Measurements from ENCODE around the gene ADRA1B.
"Not testable (repeated sequence)": the region's sequence is repeated elsewhere in the genome, so short reads cannot be mapped to it uniquely, and the experiment has no call there.

ADRA1B gene

DNA sequence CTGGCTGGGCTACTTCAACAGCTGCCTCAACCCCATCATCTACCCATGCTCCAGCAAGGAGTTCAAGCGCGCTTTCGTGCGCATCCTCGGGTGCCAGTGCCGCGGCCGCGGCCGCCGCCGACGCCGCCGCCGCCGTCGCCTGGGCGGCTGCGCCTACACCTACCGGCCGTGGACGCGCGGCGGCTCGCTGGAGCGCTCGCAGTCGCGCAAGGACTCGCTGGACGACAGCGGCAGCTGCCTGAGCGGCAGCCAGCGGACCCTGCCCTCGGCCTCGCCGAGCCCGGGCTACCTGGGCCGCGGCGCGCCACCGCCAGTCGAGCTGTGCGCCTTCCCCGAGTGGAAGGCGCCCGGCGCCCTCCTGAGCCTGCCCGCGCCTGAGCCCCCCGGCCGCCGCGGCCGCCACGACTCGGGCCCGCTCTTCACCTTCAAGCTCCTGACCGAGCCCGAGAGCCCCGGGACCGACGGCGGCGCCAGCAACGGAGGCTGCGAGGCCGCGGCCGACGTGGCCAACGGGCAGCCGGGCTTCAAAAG lies 55.7 kb downstream of the ADRA1B start:
- DNase-seq = no peak

DNA sequence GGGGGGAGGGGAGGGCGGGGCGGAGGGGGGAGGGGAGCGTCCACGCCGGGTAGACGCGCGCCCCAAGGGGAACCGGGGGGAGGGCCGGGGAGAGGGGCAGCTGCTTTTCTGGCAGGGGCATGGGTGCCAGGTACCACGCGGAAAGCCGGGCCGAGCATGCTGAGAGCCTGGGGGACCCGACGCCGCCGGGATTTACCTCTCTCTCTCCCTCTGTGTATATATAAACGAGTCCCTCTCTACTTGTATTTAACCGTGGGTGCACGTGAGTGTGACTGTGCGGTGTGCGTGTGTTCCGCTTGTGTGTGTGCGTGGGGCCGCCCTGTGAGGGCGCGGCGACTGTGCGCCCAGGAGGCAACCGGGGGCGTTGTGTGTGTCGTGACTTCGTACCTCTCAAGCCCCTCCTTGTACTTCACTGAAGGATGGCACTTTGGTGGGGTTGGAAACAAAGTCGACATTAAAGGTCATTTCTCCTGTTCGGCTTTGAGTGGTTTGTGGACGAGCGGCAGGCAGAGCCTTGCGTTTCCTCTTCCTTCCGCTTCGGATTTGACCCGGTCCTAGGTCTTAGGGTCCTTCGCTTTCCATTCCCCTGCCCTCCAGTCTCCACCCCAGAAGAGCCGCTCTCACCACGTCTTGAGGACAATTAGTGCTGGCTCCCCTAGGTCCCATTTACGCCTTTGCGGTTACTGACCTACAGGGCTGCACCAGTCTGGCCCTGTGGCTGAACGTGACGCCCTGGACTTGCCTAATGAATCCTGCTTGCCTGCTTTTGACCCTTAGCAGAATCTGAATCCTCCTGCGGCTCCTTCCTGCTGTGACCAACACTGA lies 56.5 kb downstream of the ADRA1B start:
- no peak for DNase-seq

DNA sequence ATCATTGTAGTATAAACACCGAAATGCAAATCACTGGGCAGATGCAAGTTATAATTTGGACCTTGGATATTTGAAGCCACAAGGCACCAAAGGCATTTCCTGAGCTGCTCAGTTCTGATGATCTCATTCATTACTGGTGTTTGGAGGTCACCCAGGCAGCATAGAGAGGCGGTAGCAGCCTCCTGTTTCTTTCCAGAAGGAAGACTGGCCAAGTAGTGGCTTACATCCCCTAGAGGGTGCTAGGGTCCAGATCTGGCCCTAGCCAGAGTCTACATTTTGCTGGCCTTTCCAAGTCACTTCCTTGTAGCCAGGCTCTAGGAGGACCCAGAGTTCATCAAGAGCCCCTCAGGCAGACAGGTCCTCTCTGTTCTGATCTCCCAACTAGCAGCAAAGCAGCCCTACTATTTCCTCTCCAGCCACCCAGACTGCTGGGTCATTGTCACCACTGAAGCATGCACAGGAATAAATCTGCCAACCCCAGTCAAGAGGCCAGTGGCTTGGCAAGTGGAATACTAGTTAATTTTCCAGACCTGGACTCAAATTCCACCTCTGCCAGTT lies 59.3 kb downstream of the ADRA1B start:
- DNase-seq = no peak

DNA sequence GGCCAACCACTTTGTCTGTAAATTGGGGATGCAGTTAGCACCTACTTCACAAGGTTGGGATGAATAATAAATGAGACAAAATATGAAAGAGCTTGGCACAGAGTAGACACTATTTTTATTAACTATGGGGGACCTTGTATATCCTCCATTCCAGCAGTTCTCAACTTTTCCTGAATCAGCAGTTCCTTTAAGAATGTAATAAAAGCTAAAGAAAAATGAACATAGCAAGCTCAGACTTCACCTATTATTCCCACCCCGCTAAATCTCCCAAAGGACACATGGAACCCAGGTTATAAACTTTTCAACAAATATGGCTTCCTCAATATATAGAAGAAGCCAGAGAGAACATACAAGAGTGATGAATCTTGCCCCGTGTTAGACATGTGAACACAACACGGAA lies 60.6 kb downstream of the ADRA1B start:
- DNase-seq = no peak

DNA sequence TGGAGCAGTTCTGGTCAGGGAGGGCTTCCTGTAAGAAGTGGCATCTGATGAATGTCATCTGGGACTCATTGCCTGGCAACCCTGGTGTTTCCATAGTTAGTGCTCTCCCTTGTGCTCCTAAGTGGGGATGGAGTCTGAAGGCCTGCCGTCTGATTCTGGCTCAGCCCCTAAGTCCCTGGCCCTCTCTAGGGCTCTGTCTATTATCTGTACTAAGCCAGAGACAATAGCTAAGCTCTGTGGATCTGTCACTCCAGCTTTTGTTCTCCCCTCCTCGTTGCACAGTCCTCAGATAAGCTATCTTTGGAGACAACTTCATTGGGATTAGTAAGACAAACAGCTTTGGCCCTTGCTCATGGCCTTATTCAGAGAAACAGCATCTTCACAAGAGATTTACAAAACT lies 62.1 kb downstream of the ADRA1B start:
- DNase-seq = no peak

DNA sequence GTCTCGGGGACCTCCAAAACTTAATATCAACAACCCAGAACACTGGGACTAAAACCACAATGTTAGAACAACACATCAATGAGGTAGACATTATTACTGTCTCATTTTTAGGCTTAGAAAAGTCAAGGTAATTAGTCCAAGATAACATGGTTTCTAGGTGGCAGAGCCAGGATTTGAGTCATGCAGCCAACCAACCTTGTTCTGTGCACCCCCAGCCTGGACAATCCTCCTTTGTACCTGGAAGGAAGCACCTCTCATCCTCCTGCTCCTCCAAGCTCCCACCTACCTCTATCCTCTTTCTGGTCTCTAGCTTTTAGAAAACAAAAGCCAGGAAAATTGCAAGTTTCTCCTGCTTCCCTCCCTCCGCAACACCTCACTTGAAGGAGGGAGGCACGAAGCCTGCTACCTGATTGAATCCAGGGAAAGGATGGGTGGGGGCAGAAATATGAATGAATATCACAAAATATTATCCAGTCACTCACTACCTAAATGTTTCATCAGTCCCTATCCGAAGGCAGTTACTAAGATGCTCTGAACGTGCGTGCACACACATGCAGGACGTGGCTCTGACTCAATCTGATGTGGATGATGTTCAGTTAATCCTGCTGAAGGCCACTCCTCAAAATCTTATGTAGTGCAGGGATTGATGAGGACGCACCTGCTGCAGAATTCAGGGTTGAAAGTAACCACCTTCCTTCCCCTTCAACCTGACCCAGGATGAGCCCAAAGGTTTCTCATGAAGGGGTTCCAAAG lies 66.3 kb downstream of the ADRA1B start:
- no peak for DNase-seq

DNA sequence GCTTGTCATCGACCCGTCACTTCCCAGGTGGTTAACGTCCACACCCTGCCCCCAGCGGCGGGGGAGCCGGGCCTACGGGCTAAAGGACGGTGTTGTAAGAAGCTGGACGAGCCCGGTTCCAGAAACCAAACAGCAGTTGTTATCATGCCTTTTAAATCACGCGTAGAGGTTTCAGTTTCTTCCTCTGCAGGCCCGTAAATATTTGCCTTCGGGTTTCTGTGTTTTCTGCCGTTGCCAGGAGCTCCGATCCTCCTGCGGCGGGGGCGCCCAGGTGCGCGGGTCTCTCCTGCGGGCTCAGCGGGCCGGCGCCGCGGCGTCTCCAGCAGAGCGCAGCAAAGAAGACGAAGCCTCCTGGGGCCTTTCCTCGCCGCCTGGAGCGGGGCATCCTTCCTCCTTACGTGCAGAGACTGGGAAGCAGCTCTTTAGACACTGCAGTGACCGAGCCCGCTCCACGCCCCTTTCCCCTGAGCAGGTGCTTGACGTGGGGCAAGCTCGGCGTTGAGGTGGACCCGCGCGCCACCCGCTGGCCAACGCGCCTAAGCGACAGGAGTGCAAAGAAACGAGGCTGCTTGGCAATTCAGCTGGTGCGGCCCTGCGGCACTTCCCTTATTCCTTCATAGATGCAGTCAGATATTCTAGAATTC lies 70.9 kb downstream of the ADRA1B start:
- DNase-seq = peak; percentile 72

DNA sequence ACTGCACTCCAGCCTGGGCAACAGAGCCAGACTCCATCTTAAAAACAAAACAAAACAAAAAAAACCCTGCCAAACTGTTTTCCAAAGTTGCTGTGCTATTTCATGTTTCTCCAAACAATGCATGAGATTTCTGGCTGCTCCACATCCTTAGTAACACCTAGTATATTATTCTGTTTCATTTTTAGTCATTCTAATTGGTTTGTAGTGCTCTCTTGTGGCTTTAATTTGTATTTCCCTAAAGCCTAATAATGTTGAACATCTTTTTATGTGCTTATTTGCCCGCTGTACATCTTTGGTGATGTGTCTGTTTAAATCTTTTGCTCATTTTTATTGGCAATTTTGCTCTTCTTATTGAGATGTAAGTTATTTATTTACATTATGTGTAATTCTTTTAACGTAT lies 74.2 kb downstream of the ADRA1B start:
- DNase-seq = no peak

DNA sequence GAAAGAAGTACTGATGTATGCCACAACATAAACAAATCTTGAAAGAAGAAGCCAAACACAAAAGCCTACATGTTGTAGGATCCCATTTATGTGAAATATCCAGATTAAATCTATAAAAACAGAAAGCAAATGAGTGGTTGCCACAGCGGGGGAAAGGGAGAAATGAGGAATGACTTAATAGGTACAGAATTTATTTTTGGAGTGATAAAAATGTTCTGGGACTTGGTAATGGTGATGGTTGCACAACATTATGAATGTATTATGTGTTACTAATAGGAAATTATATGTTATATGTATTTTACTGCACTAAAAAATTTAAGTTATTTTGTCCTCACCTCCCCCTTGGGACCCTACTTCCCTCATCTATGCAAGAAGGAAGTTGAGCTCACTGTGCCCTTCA lies 76.3 kb downstream of the ADRA1B start:
- no peak for DNase-seq

DNA sequence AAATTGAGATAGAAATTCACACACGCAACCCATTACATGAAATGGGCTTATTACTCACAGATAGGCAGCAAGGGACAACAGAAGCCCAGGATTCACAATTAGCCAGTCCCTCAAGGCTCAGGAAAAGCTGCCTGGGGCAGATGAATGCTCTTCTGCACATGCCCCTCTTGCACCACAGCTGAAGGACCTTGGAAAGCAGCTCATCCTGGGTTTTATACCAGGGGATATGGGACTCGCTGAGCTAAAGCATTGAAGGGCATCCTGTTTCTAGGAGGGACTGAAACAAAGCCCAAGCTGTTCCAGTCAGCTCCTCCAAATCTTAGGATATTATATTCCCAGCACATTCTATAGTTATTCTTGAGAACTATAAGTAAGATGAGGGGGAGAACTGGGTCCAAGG lies 76.9 kb downstream of the ADRA1B start:
- no peak for DNase-seq

DNA sequence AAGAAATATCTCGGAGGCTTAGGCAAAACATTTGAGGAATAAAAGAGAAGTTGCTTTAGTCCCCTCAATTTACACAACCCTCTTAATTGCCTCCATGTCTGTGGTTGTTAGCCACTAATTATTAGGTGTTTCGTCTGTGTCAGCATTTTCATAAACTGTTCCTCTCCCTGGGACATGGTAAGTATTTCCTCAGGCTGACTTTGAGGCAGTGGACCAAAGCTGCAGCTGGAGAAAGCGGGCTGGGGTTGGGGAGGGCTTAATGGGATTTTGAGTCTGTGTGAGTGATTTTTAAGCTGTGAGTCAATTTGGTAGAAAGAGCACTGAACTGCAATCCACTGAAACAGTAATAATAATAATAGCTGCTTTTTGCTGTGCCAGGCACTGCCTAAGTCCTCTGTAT lies 79.6 kb downstream of the ADRA1B start:
- no peak for DNase-seq

DNA sequence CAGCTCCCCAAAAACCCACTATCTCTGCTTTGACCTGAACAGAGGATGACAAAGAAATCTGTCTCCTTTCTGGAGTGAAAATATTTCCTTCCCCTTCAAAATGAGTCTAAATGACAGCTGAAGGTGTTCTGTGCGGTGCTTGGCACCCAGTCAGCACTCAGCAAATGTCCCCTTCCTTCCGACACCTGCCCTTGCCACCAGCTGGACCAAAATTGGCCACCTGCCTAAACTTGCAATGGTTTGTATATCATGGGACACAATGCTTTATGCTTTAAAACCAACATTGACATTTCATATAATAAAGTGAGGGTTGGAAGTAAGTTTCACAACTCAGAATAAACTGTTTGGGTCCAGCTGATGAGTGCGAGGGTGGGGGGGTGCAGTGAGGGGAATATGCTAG lies 85.2 kb downstream of the ADRA1B start:
- DNase-seq = no peak

DNA sequence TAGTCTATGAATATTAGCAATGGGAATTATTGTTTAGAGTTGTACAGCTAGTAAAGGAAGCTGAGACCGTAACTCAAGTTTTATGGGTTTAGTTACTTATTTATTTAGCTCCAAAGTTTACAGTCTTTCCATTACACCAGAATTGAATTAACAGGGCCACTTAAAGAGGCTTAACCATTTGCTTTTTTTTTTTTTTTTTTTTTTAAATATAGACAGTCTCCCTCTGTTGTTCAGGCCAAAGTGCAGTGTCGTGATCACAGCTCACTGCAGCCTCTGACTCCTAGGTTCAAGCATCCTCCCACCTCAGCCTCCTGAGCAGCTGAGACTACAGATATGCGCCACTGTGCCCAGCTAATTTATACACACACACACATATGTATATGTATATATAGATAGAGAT lies 91.2 kb downstream of the ADRA1B start:
- DNase-seq = no peak

DNA sequence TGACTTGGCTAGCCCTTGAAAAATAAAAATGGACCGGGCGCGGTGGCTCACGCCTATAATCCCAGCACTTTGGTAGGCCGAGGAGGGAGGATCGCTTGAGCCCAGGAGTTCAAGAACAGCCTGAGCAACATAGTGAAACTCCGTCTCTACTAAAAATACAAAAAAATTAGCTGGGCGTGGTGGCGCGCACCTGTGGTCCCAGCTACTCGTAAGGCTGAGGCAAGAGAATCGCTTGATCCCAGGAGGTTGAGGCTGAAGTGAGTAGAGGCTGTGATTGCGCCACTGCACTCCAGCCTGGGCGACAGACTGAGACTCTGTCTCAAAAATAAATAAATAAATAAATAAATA lies 92.2 kb downstream of the ADRA1B start:
- not testable (repeated sequence) for DNase-seq

DNA sequence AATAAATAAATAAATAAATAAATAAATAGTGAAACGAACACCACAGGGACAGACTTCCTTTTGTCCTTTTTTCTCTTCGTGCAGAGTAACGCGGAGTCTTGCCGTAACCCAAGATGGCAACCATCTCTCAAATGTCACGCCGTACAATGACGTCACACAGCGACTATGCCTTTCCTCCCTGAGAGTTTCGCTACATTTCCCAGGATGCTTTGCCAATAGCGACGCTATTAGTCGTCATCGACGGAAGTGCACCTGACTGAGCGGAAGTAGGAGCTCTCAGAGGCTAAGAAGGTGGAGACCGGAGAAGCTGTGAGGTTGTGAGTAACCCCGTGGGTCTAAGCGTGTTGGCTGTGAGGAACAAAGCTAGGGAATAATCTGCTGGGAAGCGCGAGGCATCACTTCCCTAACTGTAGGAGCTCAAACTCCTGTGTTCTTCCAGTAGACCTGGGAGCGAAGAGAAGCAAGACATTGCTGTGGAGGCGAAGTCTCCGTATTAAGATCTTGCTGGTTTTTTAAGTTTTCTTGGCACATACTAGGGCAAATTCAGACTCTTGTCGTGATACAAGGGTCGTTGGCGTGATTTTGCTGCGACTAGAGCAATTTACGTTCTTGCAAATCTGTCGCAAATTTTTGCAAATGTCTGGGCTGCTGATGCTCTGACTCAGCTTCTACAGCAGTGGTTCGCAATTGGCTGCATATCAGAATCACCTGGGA lies 92.8 kb downstream of the ADRA1B start, which contains the start of gene TTC1:
Gene TTC1, plus strand, starts transcription at position 263 of the 714 bp plus-strand sequence. CDS start 1,390 bp downstream, outside the sequence.
- peak; percentile 97 for DNase-seq

DNA sequence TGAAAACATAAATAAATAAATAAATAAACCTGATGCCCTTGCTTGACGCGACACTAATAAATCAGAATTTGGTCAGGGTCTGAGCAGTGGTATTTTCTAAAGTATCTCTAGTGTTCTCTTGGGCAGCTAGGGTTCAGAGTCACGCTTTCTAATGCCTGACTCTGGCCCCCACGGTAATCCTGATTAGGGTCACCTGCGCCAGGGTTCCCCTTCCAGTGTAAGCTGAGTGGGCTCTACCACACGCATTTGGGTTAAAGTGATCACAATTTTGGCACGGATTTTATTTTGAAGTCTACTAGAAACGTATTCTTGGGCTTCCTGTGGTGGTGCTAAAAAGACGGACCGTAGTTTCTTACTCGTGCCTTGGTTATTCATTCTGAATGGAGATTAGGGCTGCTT lies 93.3 kb downstream of the ADRA1B start:
- DNase-seq = no peak

DNA sequence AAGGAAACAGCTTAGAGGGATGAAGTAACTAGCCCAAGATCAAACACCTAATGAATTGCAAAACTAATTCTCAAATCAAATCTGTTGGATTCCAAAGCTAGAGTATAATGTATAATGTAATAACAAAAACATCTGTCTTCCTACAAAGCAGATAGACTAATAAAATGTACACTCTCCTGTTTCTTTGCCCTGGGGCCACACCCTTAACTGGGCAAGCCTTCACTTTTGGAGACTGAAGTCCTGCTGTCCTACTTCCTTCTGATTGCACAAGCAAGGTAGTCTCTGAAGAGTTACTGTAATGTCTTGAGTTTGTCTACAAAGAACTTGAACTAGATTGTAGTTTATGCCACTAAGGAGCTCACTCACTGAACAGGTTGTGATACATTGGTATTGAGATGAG lies 95.2 kb downstream of the ADRA1B start:
- no peak for DNase-seq

DNA sequence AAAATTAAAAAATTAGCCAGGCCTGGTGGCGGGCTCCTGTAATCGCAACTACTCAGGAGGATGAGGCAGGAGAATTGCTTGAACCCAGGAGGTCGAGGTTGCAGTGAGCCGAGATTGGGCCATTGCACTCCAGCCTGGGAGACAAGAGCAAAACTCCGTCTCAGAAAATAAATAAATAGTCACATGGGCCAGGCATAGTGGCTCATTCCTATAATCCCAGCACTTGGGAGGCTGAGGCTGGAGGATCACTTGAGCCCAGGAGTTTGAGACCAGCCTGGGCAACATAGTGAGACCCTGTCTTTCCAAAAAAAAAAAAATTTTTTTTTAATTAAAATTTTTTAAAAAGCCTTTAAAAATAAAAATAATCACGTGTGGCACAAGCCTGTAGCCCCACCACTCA lies 97.9 kb downstream of the ADRA1B start:
- not testable (repeated sequence) for DNase-seq

DNA sequence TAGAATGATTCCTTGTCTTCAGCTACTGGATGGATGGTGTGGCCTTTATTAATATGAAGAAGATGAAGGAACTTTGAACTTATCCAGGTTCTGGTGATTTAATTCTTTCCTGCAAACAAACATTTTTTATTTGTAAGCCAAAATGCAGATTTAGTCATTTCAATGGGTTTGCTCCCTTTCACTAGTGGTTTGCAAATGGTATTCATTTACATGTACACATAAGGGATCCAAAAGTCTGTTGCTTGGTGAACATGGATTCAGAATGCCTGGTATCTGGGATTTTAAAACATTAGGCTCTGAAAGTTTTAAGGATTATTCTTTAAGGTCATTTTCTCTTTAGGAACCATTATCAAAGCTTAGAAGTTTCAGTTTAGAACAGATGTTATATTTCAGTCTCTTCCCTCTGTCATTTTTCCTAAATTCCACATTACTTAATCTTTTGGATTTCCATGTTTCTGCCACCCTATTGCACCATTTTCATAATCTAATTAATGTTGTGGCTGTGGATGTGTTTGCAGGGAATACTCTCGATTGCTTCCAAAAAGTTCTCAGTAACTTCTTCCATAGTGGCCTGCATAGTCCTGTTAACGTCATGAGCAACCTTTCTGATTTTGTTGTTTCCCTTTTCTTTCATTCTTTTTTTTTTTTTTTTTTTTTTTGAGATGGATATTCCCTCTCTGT lies 102.8 kb downstream of the ADRA1B start:
- DNase-seq = no peak

DNA sequence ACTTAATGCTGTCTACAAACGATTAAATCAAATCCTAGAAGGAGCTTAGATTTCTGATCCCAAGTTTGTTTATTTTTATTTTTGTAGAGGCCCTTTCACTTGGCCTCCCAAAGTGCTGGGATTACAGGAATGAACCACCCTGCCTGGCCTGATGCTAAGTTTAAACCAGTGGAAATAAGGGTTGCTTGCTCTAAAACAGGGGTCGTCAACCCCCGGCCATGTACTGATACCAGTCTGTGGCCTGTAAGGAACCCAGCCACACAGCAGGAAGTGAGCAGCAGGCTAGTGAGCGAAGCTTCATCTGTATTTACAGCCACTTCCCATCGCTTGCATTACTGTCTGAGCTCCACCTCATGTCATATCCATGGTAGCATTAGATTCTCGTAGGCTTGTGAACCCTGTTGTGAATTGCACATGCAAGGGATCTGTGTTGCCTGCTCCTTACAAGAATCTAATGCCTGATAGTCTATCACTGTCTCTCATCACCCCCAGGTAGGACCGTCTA lies 104.0 kb downstream of the ADRA1B start:
- DNase-seq = peak; percentile 14

DNA sequence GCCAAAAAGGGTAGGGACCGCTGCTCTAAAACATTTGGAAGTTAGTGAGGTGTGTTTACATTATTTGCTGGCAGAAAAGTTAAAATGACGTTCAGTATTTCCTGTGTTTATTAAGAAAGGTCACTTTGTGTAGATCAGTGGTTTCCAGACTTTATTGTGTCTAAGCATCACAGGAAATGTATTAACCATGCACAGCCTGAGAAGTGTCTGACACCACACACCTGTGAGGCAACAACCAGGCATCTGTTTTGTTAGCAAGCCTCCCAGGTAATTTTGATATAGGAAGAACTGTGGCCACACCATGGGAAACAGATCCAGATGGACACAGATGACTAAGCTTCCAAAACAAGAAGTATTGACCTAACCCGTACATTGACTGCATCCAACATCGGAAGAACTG lies 104.7 kb downstream of the ADRA1B start:
- peak; percentile 33 for DNase-seq
